Fibroblast of mammary gland (primary cell): Measurements from ENCODE around the gene ANAPC2.
A peak's percentile ranks its signal among the peaks of the same experiment; 100 is the strongest.

Experiments
- DNase-seq: peaks from one replicate; pipeline ENCODE4 v3.0.0-alpha.2; 2010; ENCODE audit warnings: low read depth
- H3K4me3 ChIP-seq: 2 replicates; pipeline ENCODE4 v1.5.1; 2011; ENCODE audit warnings: low read depth, mild to moderate bottlenecking, low read length, moderate library complexity; ENCODE audit not compliant: control insufficient read depth
- CTCF ChIP-seq: conservative IDR thresholded peaks from 2 replicates; pipeline ENCODE4 v1.5.1; 2011; ENCODE audit warnings: low read depth, low read length, inconsistent platforms; ENCODE audit not compliant: control insufficient read depth, insufficient read depth

The ANAPC2 gene

GRCh38 chr9:137212520-137212919 lies 24.2 kb upstream of the ANAPC2 start:
- H3K4me3 ChIP-seq, result no peak overlapping the region
- no peak for DNase-seq
- no peak for TF ChIP-seq CTCF

GRCh38 chr9:137211532-137211931 lies 23.2 kb upstream of the ANAPC2 start:
- H3K4me3 ChIP-seq, result no peak overlapping the region
- TF ChIP-seq CTCF, result no peak
- no peak for DNase-seq

- TF ChIP-seq CTCF, result no peak
- peak overlapping the region; percentile 90 for H3K4me3 ChIP-seq
- DNase-seq, result no peak
Observed at GRCh38 chr9:137206602-137207001, 18.2 kb upstream of the ANAPC2 start.

GRCh38 chr9:137205126-137206069 lies 17.0 kb upstream of the ANAPC2 start, which contains the start of the genes NDOR1 and TMEM203:
Gene NDOR1 (plus strand): TSS chr9:137205700. CDS start chr9:137205778, 78 bp downstream.
Gene TMEM203 (minus strand): TSS chr9:137205648. CDS start chr9:137205414, 234 bp downstream.
- no peak for TF ChIP-seq CTCF
- DNase-seq, result peak; percentile 75
- H3K4me3 ChIP-seq, result peak within 1 kb of the TSS; percentile 90

- H3K4me3 ChIP-seq, result peak overlapping the region; percentile 90
- no peak for TF ChIP-seq CTCF
- DNase-seq, result no peak
Observed at GRCh38 chr9:137204731-137205125, 16.4 kb upstream of the ANAPC2 start.

GRCh38 chr9:137202966-137203365 lies 14.6 kb upstream of the ANAPC2 start:
- no peak for DNase-seq
- H3K4me3 ChIP-seq, result no peak overlapping the region
- TF ChIP-seq CTCF, result no peak
